Activated CD4-positive, alpha-beta T cell treated with anti-CD3 and anti-CD28 coated beads, Interleukin-2, amount 10 ng/mL, durations not matched to agents 24 days and 14 days (primary cell): ENCODE data around the gene SULT2A1. TPM values are rescaled to one million over a fixed set of nuclear protein-coding genes. Genes with fewer than 3 reads are reported as not detected.
A peak's percentile ranks its signal among the peaks of the same experiment; 100 is the strongest.
"Not testable (repeated sequence)": the region's sequence is repeated elsewhere in the genome, so short reads cannot be mapped to it uniquely, and the experiment has no call there.

Experiments
- DNase-seq: peaks from one replicate; pipeline ENCODE4 v3.0.0; 2022
- H3K27ac Mint-ChIP-seq: one replicate; pipeline ENCODE4 v1.8.0; 2022; ENCODE audit warnings: mild to moderate bottlenecking, mixed read lengths
- H3K27me3 Mint-ChIP-seq: one replicate; pipeline ENCODE4 v1.8.0; 2022; ENCODE audit warnings: mixed read lengths
- H3K36me3 Mint-ChIP-seq: one replicate; pipeline ENCODE4 v1.8.0; 2022; ENCODE audit warnings: low read depth, mild to moderate bottlenecking, mixed read lengths
- H3K4me1 Mint-ChIP-seq: one replicate; pipeline ENCODE4 v1.8.0; 2021; ENCODE audit warnings: mixed read lengths
- H3K4me3 Mint-ChIP-seq: one replicate; pipeline ENCODE4 v1.8.0; 2022; ENCODE audit warnings: mild to moderate bottlenecking, moderate library complexity, mixed read lengths
- H3K9me3 Mint-ChIP-seq: one replicate; pipeline ENCODE4 v1.8.0; 2021; ENCODE audit warnings: mixed read lengths
- intact Hi-C: fragments of 100-400 bp; cut with micrococcal nuclease; formaldehyde crosslinking; loops from one replicate; pipeline ENCODE4 v1.15.1; 2023
- total RNA-seq: library from RNA; stranded (reverse); gene quantifications from 2 replicates; pipeline ENCODE4 v1.2.3, GENCODE V29; 2022

SULT2A1 gene, protein sequence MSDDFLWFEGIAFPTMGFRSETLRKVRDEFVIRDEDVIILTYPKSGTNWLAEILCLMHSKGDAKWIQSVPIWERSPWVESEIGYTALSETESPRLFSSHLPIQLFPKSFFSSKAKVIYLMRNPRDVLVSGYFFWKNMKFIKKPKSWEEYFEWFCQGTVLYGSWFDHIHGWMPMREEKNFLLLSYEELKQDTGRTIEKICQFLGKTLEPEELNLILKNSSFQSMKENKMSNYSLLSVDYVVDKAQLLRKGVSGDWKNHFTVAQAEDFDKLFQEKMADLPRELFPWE
- total RNA-seq: not detected in 2 replicates

DNA sequence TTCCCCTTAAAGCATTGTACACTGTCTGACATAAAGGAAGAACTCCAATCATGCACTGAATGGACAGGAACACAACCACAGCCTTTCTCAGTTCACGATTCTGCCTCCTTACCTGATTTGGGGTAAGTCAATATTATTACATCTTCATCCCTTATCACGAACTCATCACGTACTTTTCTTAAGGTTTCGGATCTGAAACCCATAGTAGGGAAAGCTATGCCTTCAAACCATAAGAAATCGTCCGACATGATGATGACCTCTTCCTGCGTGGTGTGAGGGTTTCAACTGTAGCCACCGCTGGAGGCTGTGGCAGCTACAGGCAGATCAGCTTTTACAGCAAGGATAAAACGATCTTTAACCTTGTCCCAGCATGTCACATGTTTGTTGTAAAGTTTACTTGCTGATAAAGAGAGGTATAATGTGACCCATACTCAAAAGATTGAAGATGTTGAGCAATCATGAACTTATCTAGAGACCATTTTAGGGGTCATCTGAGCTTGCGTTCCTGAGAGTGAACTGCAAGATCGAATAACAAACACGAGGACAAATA lies at the start of gene SULT2A1:
Gene SULT2A1 (minus strand): TSS at position 306 of the 550 bp plus-strand sequence. CDS start 58 bp downstream, at position 248.
- Mint-ChIP-seq H3K4me3 (no peak within 1 kb of the TSS), H3K36me3 (no peaks in the 10 kb centered on the region), H3K9me3 (no peaks in the 10 kb centered on the region), H3K27me3 (peaks cover 12% of the 10 kb centered on the region), H3K4me1 (no peaks in the 10 kb centered on the region), H3K27ac (no peak within 1 kb of the TSS)
- intact Hi-C loops: no loop called here
- no peak for DNase-seq

DNA sequence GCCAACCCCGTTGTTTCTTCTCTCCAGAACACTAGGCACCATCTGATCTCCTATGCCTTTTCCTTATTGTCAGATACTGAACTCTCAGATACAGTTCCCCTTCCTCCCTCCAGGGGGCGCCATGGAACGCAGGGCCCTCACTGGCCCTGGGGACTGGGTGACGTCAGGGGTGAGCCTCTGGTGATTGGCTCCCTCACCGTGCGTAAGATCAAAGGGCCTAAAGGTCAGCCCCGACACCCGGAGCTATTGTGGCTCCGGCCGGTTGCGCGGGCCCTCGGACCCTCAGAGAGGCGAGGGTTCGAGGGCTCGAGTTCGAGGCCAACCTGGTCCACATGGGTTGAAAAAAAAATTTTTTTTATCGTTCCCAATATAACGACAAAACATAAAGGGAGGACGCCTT lies 42.5 kb upstream of the SULT2A1 start:
- H3K9me3 Mint-ChIP-seq, H3K4me1 Mint-ChIP-seq, DNase-seq, H3K36me3 Mint-ChIP-seq, H3K27me3 Mint-ChIP-seq, H3K27ac Mint-ChIP-seq, intact Hi-C loops, H3K4me3 Mint-ChIP-seq: not testable (repeated sequence)

DNA sequence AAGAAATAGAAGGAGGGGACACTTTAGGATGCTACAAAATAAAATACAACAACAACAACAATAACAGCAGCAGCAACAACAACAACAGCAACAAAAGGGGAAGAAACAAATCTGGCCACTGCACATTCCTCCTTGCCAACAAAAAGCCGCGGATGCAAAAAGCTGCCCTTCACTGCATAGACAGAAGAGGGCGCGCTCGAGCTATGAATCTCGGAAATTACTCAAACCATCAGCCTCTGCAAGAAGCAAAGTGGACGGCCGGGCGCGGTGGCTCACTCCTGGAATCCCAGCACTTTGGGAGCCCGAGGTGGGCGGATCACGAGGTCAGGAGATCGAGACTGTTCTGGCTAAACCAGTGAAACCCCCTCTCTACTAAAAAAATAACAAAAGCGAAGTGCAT lies 34.0 kb upstream of the SULT2A1 start:
- H3K36me3 Mint-ChIP-seq, H3K4me3 Mint-ChIP-seq, H3K27ac Mint-ChIP-seq, H3K27me3 Mint-ChIP-seq, intact Hi-C loops, H3K9me3 Mint-ChIP-seq, H3K4me1 Mint-ChIP-seq: not testable (repeated sequence)
- DNase-seq: peak; percentile 100

DNA sequence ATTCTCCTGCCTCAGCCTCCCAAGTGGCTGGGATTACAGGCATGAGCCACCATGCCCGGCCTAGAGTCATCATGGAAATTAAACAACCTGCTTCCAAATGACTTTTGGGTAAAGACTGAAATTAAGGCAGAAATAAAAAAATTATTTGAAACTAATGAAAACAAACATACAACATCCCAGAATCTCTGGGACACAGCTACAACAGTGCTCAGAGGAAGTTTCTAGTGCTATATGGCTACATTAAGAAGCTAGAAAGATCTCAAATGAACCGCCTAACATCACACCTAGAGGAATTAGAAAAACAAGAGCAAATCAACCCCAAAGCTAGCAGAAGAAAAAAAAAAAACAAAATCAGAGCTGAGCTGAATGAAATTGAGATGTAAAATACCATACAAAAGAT lies 24.1 kb upstream of the SULT2A1 start:
- intact Hi-C loops, H3K4me3 Mint-ChIP-seq, H3K27me3 Mint-ChIP-seq, H3K9me3 Mint-ChIP-seq, H3K36me3 Mint-ChIP-seq, H3K27ac Mint-ChIP-seq, H3K4me1 Mint-ChIP-seq: not testable (repeated sequence)
- DNase-seq: peak; percentile 65

DNA sequence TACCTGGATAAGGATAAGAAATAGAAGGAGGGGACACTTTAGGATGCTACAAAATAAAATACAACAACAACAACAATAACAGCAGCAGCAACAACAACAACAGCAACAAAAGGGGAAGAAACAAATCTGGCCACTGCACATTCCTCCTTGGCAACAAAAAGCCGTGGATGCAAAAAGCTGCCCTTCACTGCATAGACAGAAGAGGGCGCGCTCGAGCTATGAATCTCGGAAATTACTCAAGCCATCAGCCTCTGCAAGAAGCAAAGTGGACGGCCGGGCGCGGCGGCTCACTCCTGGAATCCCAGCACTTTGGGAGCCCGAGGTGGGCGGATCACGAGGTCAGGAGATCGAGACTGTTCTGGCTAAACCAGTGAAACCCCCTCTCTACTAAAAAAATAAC lies 23.2 kb upstream of the SULT2A1 start:
- H3K27ac Mint-ChIP-seq, H3K9me3 Mint-ChIP-seq, intact Hi-C loops, H3K4me3 Mint-ChIP-seq, H3K36me3 Mint-ChIP-seq, H3K27me3 Mint-ChIP-seq, H3K4me1 Mint-ChIP-seq: not testable (repeated sequence)
- peak; percentile 96 for DNase-seq

DNA sequence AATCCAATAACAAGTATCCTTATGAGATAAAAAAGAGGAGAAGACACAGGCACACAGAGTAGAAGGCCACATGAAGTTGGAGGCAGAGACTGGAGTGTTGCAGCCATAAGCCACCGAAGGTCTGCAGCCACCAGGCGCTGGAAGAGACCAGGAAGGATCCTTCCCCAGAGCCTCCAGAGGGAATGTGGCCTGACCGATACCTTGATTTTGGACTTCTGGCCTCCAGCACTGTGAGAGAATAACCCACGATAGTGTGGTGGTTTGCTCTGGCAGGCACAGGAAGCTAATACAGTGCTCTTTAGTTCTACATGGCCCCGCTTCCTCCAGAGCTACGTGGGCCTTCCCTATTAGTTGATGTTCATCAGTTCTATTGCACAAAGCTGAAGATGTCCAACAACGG lies 15.3 kb upstream of the SULT2A1 start:
- H3K4me3 Mint-ChIP-seq: no peak overlapping the region
- no peaks in the 10 kb centered on the region for H3K9me3 Mint-ChIP-seq
- H3K27ac Mint-ChIP-seq: no peak overlapping the region
- peak; percentile 32 for DNase-seq
- intact Hi-C loops: no loop called here
- H3K36me3 Mint-ChIP-seq: no peaks in the 10 kb centered on the region
- no peaks in the 10 kb centered on the region for H3K27me3 Mint-ChIP-seq
- no peaks in the 10 kb centered on the region for H3K4me1 Mint-ChIP-seq

DNA sequence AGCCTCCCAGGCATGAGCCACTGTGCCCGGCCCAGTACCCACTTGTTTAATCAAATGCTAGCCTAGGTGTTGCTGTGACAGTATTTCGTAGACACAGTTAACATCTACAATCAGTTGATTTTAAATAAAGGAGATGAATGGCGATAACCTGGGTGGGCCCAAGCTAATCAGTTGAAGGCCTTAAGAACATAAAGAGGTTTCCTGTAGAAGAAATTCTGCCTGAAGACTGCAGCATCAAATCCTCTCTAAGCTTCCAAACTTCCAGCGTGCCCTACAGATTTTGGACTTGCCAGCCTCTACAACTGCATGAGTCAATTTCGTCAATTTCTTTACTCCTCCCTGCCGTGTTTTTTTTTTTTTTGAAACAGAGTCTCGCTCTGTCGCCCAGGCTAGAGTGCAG lies 13.2 kb upstream of the SULT2A1 start:
- H3K4me3 Mint-ChIP-seq: no peak overlapping the region
- DNase-seq: no peak
- H3K27ac Mint-ChIP-seq: no peak overlapping the region
- no peaks in the 10 kb centered on the region for H3K27me3 Mint-ChIP-seq
- no peaks in the 10 kb centered on the region for H3K4me1 Mint-ChIP-seq
- no peaks in the 10 kb centered on the region for H3K36me3 Mint-ChIP-seq
- intact Hi-C loops: no loop called here
- H3K9me3 Mint-ChIP-seq: no peaks in the 10 kb centered on the region

DNA sequence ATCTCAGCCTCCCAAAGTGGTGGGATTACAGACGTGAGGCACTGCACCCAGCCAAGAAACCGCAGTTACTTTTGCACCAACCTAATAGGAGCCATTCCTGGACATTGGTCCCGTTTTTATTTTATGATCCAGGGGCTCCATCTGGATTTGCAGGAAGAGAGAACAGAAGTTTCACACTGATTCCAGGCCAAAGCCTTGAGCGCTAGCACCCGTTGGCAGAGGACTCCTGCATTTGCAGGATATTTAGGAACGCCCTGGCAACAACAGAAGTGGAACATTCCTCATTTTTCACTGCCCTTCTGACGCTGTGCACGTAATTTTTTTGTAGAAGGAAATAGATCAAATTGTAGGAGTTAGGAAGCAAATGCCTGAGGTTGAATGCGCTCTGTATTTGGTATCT lies 11.7 kb upstream of the SULT2A1 start:
- H3K4me1 Mint-ChIP-seq: no peaks in the 10 kb centered on the region
- intact Hi-C loops: no loop called here
- H3K27ac Mint-ChIP-seq: no peak overlapping the region
- H3K4me3 Mint-ChIP-seq: no peak overlapping the region
- H3K9me3 Mint-ChIP-seq: no peaks in the 10 kb centered on the region
- H3K27me3 Mint-ChIP-seq: no peaks in the 10 kb centered on the region
- no peaks in the 10 kb centered on the region for H3K36me3 Mint-ChIP-seq
- no peak for DNase-seq

DNA sequence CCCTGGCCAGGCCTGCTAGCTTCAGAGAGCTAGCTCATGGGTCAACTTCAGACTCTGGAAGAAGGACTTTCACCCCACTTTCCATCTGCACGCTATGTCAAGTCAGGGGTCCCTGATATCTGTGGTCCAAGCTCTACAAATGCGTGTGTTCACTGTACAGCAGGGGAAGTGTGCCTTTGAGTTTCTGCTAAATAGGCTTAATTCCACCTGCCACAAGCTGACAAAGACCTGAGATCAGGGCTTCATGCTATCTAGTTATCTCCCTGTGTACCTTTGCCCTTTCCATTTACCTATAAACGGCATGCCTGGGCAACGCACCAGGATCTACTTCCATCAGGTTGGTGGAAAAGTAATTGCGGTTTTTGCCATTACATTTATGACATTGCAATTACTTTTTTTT lies 10.7 kb upstream of the SULT2A1 start:
- Mint-ChIP-seq H3K4me1 (no peaks in the 10 kb centered on the region), H3K27me3 (no peaks in the 10 kb centered on the region), H3K27ac (no peak overlapping the region), H3K9me3 (no peaks in the 10 kb centered on the region), H3K36me3 (no peaks in the 10 kb centered on the region), H3K4me3 (no peak overlapping the region)
- intact Hi-C loops: no loop called here
- DNase-seq: no peak

DNA sequence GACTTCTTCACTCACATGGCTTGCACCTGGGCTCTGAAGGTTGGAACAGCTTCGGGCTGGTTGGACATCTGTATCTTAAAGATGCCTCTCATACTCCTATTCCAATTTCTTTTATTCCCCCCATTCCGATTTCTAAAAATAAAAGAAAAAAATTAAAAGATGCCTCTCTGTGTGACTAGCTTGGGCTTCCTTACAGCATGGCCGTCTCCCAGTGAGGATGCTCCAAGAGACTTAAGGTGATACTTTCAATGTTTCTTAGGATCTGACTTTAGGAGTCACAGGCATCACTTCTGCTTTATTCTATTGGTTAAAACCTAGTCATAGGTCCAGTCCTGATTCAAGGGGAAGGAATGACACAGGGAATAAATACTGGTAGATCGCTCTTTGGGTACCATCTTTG lies 9.9 kb upstream of the SULT2A1 start:
- Mint-ChIP-seq H3K4me1 (no peaks in the 10 kb centered on the region), H3K4me3 (no peak overlapping the region), H3K9me3 (no peaks in the 10 kb centered on the region), H3K27ac (no peak overlapping the region), H3K27me3 (no peaks in the 10 kb centered on the region), H3K36me3 (no peaks in the 10 kb centered on the region)
- no peak for DNase-seq
- intact Hi-C loops: no loop called here

DNA sequence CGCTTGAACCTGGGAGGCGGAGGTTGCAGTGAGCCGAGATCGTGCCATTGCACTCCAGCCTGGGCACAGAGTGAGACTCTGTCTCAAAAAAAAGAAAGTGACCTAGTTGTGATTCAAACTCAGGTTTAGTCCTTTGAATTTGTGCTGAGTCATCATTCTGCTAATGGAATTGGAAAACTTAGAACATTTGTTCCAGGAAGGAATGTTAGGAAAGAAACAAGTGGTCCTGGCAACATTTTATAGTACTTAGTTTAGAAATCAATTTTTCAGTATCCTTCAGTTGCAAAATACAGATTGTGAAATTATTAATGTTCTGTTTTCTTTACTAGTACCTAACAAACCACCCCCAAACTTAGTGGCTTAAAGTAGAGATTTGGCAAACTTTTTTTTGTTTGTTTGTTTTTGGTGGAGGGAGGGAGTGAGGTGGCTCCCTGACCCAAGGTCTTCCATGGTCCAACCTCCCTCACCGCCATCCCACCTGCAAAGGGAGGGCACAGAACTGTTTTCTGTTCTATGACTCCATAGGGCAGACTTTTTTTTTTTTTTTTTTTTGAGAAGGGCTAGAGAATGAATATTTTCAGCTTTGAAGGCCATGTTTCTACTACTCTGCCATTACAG lies 9.2 kb upstream of the SULT2A1 start:
- Mint-ChIP-seq H3K27me3 (no peaks in the 10 kb centered on the region), H3K36me3 (no peaks in the 10 kb centered on the region), H3K27ac (no peak overlapping the region), H3K4me1 (no peaks in the 10 kb centered on the region), H3K9me3 (no peaks in the 10 kb centered on the region), H3K4me3 (no peak overlapping the region)
- DNase-seq: no peak
- intact Hi-C loops: no loop called here

DNA sequence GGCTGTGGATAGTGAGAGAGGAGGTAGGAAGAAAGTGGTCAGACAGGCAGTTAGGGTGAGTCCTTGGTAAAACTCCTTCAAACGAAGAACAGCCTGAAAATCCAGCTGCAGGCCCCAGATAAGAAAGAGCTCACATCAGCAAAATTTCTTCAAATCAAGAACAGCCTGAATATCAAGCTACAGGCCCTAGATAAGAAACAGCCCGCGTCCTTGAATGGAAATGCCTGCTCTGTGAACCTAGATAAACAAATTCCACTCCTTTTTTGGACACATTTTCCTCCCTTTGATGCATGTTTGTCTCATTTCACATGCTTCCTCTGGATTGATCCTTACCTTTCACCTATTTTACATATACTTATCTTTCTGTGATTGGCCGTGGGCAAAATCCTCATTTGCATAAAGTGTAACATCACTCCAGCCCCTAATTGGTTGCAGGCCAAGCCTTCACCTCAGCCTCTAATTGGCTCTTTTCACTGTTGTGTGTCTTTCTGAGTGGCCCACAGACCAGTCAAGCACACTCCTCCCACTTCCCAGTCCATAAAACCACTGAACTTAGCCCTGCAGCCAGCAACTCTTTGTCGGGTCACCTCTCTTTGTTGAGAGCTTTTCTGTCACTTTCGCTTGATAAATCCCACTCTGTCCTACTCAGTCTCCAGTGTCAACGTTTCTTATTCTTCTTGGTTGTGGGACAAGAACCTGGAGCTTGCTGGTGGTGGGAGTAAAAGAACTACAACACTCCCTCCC lies 6.0 kb upstream of the SULT2A1 start:
- Mint-ChIP-seq H3K27ac (no peak overlapping the region), H3K36me3 (no peaks in the 10 kb centered on the region), H3K27me3 (no peaks in the 10 kb centered on the region), H3K9me3 (no peaks in the 10 kb centered on the region), H3K4me3 (no peak overlapping the region), H3K4me1 (no peaks in the 10 kb centered on the region)
- no peak for DNase-seq
- intact Hi-C loops: no loop called here

DNA sequence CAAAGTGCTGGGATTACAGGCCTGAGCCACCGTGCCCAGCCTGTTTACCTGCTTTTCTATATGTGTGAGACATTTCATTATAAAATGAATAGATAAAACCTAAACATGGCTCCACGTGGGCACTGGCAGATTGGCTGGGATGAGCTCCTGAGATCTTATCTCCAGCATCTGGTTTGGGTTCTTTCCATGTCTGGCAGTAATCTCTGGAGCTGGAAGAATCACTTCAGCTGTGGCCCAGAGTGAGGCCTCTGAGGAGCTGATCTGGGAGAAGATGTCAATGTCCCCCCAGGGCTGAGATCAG lies 5.5 kb upstream of the SULT2A1 start:
- Mint-ChIP-seq H3K27me3 (no peaks in the 10 kb centered on the region), H3K27ac (no peak overlapping the region), H3K4me3 (no peak overlapping the region), H3K4me1 (no peaks in the 10 kb centered on the region), H3K9me3 (no peaks in the 10 kb centered on the region), H3K36me3 (no peaks in the 10 kb centered on the region)
- intact Hi-C loops: no loop called here
- no peak for DNase-seq

DNA sequence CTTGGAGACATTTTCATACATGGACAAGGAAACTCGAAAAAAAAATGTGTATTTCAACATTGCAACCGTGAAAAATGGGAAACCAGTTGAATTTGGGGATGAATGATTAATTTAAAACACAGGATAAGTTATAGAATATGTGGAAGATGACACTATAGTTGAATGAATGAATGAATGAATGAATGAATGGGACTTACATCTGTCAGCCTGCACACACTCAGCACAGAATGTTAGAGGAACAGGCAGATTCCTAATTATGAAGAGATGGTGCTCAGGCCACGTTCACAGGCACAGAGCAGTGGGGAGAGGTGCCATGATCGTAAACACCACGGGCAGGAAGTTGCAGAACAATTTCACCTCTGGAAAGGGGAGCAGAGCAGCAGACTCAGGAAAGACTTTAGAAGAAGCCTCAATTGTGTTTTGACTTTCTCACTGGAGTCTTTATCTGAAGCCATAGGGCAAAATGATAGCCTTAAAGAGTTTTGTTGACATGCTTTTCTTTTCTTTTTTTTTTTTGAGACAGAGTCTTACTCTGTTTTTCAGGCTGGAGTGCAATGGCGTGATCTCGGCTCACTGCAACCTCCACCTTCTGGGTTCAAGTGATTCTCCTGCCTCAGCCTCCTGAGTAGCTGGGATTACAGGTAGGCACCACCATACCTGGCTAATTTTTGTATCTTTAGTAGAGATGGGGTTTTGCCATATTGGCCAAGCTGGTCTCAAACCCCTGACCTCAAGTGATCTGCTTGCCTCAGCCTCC lies 4.9 kb upstream of the SULT2A1 start:
- Mint-ChIP-seq H3K27me3 (peaks cover 3% of the 10 kb centered on the region), H3K27ac (no peak overlapping the region), H3K4me3 (no peak overlapping the region), H3K4me1 (no peaks in the 10 kb centered on the region), H3K9me3 (no peaks in the 10 kb centered on the region), H3K36me3 (no peaks in the 10 kb centered on the region)
- no peak for DNase-seq
- intact Hi-C loops: no loop called here
